Upper lobe of left lung (tissue), 4 donors: ENCODE measurements around the gene ERVMER34-1.

Experiments used
- EP300 ChIP-seq, 4 donors: sonication (generic); formaldehyde crosslinking; IDR thresholded peaks; one replicate each; pipeline ENCODE4 v1.5.1; 2017; ENCODE audit warnings: antibody characterized with exemption in 4 of 4, control low read depth in 2 of 4
- POLR2A ChIP-seq, 4 donors: fragments of 450-650 bp; IDR thresholded peaks; one replicate each; pipeline ENCODE4 v1.5.1; 2016 to 2017; ENCODE audit warnings: antibody characterized with exemption in 4 of 4, mild to moderate bottlenecking in 2 of 4
- POLR2AphosphoS5 ChIP-seq, 2 donors: sonication (generic); formaldehyde crosslinking; IDR thresholded peaks; one replicate each; pipeline ENCODE4 v1.5.1; 2017; ENCODE audit warnings: antibody characterized with exemption in 2 of 2
- TF ChIP-seq, protein P1 (sequence below), 6 experiments: fragments of 450-650 bp in 4 of 6; fragments of 200-600 bp in 2 of 6; sonication (generic) in 2 of 6; IDR thresholded peaks; one replicate each; pipeline ENCODE4 v1.5.1; 2016 to 2019; ENCODE audit warnings: antibody characterized with exemption in 6 of 6

DNA sequence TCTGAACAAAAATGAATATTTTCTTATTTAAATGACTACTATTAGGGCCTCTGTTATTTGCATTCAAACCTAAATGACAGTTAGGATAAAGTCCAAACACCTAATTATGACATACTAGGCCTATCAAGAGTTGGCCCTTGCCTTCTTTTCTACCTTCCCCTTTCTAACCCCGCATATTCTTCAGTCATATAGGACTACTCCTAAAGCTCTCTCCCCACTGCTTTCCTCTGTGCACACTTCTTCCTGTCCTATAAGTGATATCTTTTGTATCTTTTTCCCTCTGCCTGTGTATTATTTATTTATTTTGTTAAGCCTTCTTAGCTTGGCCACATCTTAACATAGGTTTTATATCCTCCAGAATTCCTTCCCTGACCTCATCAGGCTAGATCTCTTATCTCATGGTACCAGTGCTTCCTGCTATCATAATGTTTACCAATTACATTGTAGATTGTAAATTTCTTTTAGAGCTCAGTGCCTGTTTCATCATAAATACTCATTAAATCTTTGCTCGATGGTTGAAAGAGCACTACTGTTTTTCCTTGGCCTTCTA lies 22.5 kb downstream of the ERVMER34-1 start:
- TF ChIP-seq, protein P1, sequence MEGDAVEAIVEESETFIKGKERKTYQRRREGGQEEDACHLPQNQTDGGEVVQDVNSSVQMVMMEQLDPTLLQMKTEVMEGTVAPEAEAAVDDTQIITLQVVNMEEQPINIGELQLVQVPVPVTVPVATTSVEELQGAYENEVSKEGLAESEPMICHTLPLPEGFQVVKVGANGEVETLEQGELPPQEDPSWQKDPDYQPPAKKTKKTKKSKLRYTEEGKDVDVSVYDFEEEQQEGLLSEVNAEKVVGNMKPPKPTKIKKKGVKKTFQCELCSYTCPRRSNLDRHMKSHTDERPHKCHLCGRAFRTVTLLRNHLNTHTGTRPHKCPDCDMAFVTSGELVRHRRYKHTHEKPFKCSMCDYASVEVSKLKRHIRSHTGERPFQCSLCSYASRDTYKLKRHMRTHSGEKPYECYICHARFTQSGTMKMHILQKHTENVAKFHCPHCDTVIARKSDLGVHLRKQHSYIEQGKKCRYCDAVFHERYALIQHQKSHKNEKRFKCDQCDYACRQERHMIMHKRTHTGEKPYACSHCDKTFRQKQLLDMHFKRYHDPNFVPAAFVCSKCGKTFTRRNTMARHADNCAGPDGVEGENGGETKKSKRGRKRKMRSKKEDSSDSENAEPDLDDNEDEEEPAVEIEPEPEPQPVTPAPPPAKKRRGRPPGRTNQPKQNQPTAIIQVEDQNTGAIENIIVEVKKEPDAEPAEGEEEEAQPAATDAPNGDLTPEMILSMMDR (IDR thresholded peaks at IDR 0.05): no peak
- TF ChIP-seq POLR2AphosphoS5 (IDR thresholded peaks at IDR 0.05) (no peak), POLR2A (IDR thresholded peaks at IDR 0.05) (no peak), EP300 (IDR thresholded peaks at IDR 0.05) (no peak)
